Bronchial epithelial cell (primary cell): ENCODE data around the gene ADGRG6. TPM values are rescaled to one million over a fixed set of nuclear protein-coding genes. Genes with fewer than 3 reads are reported as not detected.
"Not testable (repeated sequence)": the region's sequence is repeated elsewhere in the genome, so short reads cannot be mapped to it uniquely, and the experiment has no call there.

Source experiments
- DNase-seq: peaks from one replicate; pipeline ENCODE4 v3.0.0-alpha.2; 2010; ENCODE audit warnings: low read depth
- FAIRE-seq: peaks from 2 replicates; lab custom pipeline; 2011; peaks lifted over from hg19 to GRCh38; lab: Jason Lieb, UNC
- H3K27me3 ChIP-seq: 2 replicates; pipeline ENCODE4 v1.5.1; 2011; ENCODE audit warnings: low read length; ENCODE audit not compliant: control insufficient read depth, insufficient read depth
- H3K36me3 ChIP-seq: 2 replicates; pipeline ENCODE4 v1.5.1; 2011; ENCODE audit warnings: low read length; ENCODE audit not compliant: control insufficient read depth, insufficient read depth
- H3K4me3 ChIP-seq: 2 replicates; pipeline ENCODE4 v1.5.1; 2011; ENCODE audit warnings: mild to moderate bottlenecking, low read depth, low read length, control low read depth
- total RNA-seq: library from RNA; depleted of rRNA; stranded (reverse); fragments of >200 nt; gene quantifications from 2 replicates; pipeline ENCODE4 v1.2.1, GENCODE V29; 2014
- TF ChIP-seq, protein P1 (sequence below): IDR thresholded peaks from 2 replicates; pipeline ENCODE4 v1.5.1; 2011; ENCODE audit warnings: mild to moderate bottlenecking, moderate library complexity, low read length, control low read depth, inconsistent platforms; ENCODE audit not compliant: insufficient read depth, severe bottlenecking

The ADGRG6 gene
- total RNA-seq, 1 donor from 2014 or later, result 12.4 TPM

DNA sequence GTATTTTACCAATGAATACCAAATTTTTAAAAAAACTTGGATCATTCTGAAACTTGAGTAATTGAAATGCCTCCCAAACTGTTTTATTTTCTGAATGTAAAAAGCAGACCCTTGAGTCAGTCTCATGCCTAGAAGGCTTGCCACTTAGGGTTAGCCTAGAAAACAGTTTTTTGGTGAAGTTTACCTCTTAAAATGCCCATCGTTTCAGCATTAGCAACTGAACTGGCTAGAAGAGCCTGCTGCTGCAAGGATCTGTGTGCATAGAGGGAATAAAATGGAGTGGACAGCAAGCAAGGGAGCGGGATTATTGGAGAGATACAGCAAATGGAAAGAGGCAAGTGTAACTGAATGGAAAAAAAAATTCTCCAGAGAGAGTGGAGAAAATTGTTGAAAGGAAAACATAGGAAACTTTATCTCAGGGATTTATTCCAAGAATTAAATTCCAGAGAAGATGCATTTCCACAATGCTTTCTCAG is 40.1 kb downstream of the ADGRG6 start:
- Histone ChIP-seq H3K27me3 (no peaks in the 10 kb centered on the region), H3K36me3 (no peaks in the 10 kb centered on the region), H3K4me3 (no peak overlapping the region)
- TF ChIP-seq, protein P1, sequence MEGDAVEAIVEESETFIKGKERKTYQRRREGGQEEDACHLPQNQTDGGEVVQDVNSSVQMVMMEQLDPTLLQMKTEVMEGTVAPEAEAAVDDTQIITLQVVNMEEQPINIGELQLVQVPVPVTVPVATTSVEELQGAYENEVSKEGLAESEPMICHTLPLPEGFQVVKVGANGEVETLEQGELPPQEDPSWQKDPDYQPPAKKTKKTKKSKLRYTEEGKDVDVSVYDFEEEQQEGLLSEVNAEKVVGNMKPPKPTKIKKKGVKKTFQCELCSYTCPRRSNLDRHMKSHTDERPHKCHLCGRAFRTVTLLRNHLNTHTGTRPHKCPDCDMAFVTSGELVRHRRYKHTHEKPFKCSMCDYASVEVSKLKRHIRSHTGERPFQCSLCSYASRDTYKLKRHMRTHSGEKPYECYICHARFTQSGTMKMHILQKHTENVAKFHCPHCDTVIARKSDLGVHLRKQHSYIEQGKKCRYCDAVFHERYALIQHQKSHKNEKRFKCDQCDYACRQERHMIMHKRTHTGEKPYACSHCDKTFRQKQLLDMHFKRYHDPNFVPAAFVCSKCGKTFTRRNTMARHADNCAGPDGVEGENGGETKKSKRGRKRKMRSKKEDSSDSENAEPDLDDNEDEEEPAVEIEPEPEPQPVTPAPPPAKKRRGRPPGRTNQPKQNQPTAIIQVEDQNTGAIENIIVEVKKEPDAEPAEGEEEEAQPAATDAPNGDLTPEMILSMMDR, result no peak
- no peak for FAIRE-seq
- no peak for DNase-seq

DNA sequence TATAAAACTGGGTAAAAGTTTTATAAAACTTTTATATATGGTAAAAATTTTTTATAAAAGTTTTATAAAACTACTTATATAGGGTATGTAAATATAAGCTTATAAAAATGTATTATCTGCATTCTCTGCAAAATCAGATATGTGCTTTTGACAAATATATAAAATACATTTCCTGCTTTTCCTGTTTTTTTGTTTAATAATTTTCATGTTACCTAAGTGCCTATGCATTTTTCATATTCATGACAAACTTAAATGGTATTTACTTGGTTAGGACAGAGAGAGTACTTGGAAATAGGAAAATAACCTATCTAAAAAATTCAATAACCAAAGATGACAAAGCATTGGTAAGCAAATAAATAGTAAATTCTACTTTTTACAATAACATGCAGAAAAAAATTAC is 41.2 kb downstream of the ADGRG6 start:
- Histone ChIP-seq H3K4me3 (no peak overlapping the region), H3K27me3 (no peaks in the 10 kb centered on the region), H3K36me3 (no peaks in the 10 kb centered on the region)
- no peak for FAIRE-seq
- DNase-seq, result no peak
- TF ChIP-seq, protein P1, result no peak

DNA sequence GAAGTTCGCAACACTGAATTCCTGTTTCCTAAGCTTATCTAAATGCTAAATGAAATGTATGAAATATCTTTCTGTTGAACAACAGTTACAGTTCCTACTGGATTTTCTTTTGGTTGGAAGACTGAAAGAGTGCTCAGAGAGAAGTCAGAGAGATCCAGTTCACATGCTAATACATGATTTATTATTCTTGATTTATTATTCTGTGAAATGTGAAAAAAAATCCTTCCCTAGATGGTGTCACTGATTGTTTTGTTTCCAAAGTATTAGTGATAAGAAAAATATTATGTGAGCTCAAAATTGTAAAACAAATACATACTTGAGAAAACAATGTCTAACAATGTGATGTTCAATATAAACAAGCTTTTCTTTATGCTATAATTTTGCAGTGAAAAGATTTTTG is 42.1 kb downstream of the ADGRG6 start:
- TF ChIP-seq, protein P1, result no peak

DNA sequence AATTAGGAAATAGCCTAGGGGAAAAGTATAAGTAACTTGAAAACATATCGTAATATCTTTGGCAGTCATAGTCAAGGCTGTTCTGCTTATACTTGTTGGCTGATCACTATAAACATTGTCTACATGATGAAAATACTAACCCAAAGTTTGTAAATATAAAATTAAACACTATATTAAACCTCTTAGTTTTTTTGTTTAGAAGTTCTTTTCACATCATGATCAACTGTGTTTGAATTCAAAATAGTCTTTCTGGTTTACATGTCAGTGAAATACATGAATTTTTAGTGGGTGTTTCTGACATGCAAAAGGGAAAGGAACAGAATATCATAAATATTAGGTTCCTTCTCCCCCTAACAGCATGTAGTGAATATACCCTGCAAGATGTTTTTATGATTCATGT is 43.5 kb downstream of the ADGRG6 start:
- no peak for DNase-seq
- no peak overlapping the region for H3K4me3 ChIP-seq
- H3K36me3 ChIP-seq, result no peaks in the 10 kb centered on the region
- H3K27me3 ChIP-seq, result no peaks in the 10 kb centered on the region
- no peak for FAIRE-seq
- TF ChIP-seq, protein P1, result no peak

More for the DNA sequence above, 42.1 kb downstream of the ADGRG6 start:
- FAIRE-seq (no peak), DNase-seq (no peak)
- no peak overlapping the region for H3K4me3 ChIP-seq
- H3K27me3 ChIP-seq, result no peaks in the 10 kb centered on the region
- H3K36me3 ChIP-seq, result no peaks in the 10 kb centered on the region

DNA sequence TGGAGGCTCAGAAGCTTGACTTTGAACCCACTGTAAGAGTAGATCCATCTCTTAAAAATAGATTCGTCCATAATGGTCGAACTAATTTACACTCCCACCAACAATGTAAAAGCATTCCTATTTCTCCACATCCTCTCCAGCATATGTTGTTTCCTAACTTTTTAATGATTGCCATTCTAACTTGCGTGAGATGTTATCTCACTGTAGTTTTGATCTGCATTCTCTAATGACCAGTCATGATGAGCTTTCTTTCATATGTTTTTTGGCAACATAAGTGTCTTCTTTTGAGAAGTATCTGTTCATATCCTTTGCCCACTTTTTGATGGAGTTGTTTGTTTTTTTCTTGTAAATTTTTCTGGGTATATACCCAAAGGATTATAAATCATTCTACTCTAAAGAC is 44.4 kb downstream of the ADGRG6 start:
- not testable (repeated sequence) for H3K4me3 ChIP-seq, DNase-seq, H3K36me3 ChIP-seq, FAIRE-seq, H3K27me3 ChIP-seq

DNA sequence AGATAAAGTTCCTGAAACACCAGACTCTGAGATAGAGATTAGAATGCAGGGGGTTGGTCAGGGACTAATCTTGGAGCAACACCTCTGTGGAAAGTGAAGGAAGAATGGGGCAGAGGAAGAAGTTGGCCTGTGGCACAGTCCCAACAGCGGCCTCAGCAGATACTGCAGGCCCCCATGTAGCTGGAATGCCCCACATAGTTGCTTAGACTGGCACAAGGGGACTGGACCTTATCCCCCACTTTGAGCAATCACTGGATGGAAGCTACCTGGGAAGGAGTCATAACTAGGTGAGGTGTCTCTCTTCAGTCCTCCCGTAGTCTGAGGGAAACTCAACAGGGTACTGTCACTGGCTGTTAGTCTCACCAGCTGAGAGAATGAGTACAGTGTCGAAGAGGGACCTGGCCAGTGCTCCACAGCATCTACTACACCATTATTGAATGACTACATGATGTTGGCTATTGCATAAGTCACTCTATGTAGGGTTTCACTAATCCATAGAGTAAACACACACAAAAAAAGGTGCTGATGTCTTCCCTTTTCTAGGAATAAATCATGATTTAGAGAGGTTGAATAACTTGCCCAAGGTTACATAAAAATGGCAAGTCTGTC is 47.5 kb downstream of the ADGRG6 start:
- TF ChIP-seq, protein P1, result no peak
- no peaks in the 10 kb centered on the region for H3K27me3 ChIP-seq
- FAIRE-seq, result no peak
- H3K4me3 ChIP-seq, result no peak overlapping the region
- H3K36me3 ChIP-seq, result no peaks in the 10 kb centered on the region
- DNase-seq, result no peak
